ENCODE measurements around the gene KCTD13.

GRCh38 chr16:29881050-29881449 lies 45.0 kb downstream of the KCTD13 start:
- no peak for TF ChIP-seq CHD2 (IDR thresholded peaks at IDR 0.05; ENCODE audit: low read length, partially characterized antibody)
- no peak for TF ChIP-seq RXRA (IDR thresholded peaks at IDR 0.05; ENCODE audit: borderline replicate concordance, low read depth)
- no peak for TF ChIP-seq GABPA (IDR thresholded peaks at IDR 0.05; ENCODE audit: low read depth)
- no peak for TF ChIP-seq YY1 (IDR thresholded peaks at IDR 0.05; ENCODE audit: low read depth)
- no peak for TF ChIP-seq REST (IDR thresholded peaks at IDR 0.05; ENCODE audit: low read depth, low read length)
- TF ChIP-seq MEF2A (IDR thresholded peaks at IDR 0.05; ENCODE audit: borderline replicate concordance, low read depth): no peak
- TF ChIP-seq CTCF (IDR thresholded peaks at IDR 0.05): no peak
- TF ChIP-seq SIN3A (IDR thresholded peaks at IDR 0.05; ENCODE audit: borderline replicate concordance, low read depth, low read length): no peak
- TF ChIP-seq RAD21 (IDR thresholded peaks at IDR 0.05; ENCODE audit: low read length): no peak
- no peak for TF ChIP-seq POLR2AphosphoS5 (IDR thresholded peaks at IDR 0.05; ENCODE audit: low read depth, low read length)
- no peak for TF ChIP-seq NRF1 (IDR thresholded peaks at IDR 0.05; ENCODE audit: low read depth, low read length)
- no peak for TF ChIP-seq FOSL2 (IDR thresholded peaks at IDR 0.05; ENCODE audit: borderline replicate concordance, low read depth)

Data from SK-N-SH (cell line).